ENCODE data around the gene TLR10. TPM values are rescaled to one million over a fixed set of nuclear protein-coding genes. Genes with fewer than 3 reads are reported as not detected.
A peak's percentile ranks its signal among the peaks of the same experiment; 100 is the strongest.

Gene TLR10
- total RNA-seq, 4 donors from 2014 or later, result under 0.01 to 0.22 TPM; not detected in 2

DNA sequence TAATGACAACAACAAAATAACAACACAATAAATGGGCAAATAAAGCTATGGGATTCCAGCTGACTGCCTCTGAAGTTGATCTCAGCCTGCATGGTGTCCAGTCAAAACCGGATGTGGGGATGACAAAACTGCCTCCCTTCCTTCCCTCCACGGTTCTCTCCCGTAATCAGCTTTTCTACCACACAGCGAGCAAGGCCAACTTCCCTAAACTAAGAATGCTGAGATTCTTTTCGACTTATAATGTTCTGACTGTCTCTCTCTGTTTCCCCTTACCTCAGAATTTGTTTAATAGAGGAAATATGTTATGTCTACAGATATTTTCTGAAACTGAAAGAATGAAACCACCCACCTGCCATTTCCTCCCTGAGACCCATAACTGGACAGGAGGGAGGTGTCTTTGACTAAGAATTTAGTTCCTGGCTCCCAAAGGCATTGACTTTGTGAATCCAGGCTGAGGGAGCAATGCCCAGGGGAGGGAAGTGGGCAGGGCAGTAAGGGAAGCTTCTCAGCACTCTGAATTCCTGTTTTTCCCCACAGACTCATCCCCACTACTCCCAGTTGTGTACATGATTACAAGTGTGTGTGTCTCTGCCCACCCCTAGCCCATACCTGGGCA lies 22.8 kb upstream of the TLR10 start:
- H3K36me3 ChIP-seq, result peaks cover 0 to 24% (median 0%) of the 10 kb centered on the region in 3 donors
- peak overlapping the region; percentile 77 to 85 (median 78) for H3K27ac ChIP-seq
- no peak for TF ChIP-seq CTCF (IDR thresholded peaks at IDR 0.05)
- TF ChIP-seq EP300 (IDR thresholded peaks at IDR 0.05), result peak in 1 of 2 donors; percentile 66
- TF ChIP-seq POLR2A (IDR thresholded peaks at IDR 0.05), result no peak
- peak overlapping the region in 3 of 4 donors; percentile 11 to 42 (median 38) for H3K4me3 ChIP-seq
- H3K9me3 ChIP-seq, result peaks cover 0 to 4% (median 0%) of the 10 kb centered on the region in 4 donors
- WGBS, 2 donors, result 27% methylated on average over 5 of the region's 5 CpGs
- H3K4me1 ChIP-seq, result peaks cover 0 to 25% (median 14%) of the 10 kb centered on the region in 4 donors
- no peaks in the 10 kb centered on the region for H3K27me3 ChIP-seq
- DNase-seq (ENCODE audit: low spot score in 2 of 2), result peak in 1 of 2 donors; percentile 33

- no peak for DNase-seq (ENCODE audit: low spot score in 2 of 2)
- Histone ChIP-seq H3K36me3 (peaks cover 0 to 32% (median 0%) of the 10 kb centered on the region in 3 donors), H3K4me3 (peak within 1 kb of the TSS; percentile 11 to 42 (median 32)), H3K27ac (peak within 1 kb of the TSS; percentile 77 to 85 (median 78)), H3K27me3 (no peaks in the 10 kb centered on the region), H3K9me3 (peaks cover 0 to 11% (median 0%) of the 10 kb centered on the region in 4 donors), H3K4me1 (peaks cover 0 to 25% (median 14%) of the 10 kb centered on the region in 4 donors)
- WGBS, 2 donors, result 9 to 13% methylated on average over 7 of the region's 7 CpGs
- TF ChIP-seq CTCF (IDR thresholded peaks at IDR 0.05) (peak; percentile 61 to 76 (median 70)), POLR2A (IDR thresholded peaks at IDR 0.05) (peak in 1 of 2 donors; percentile 30), EP300 (IDR thresholded peaks at IDR 0.05) (peak in 1 of 2 donors; percentile 4)
Measured at GRCh38 chr4:38804654-38805295, 22.0 kb upstream of the TLR10 start, which contains the start of gene TLR1. TLR1 (minus strand) TSS chr4:38804791; CDS start chr4:38798831, 5,960 bp downstream.

GRCh38 chr4:38803833-38804653 lies 21.3 kb upstream of the TLR10 start:
- no peak for DNase-seq (ENCODE audit: low spot score in 2 of 2)
- peak overlapping the region; percentile 77 to 85 (median 78) for H3K27ac ChIP-seq
- peaks cover 0 to 17% (median 0%) of the 10 kb centered on the region in 4 donors for H3K9me3 ChIP-seq
- peak in 1 of 2 donors; percentile 17 for TF ChIP-seq EP300 (IDR thresholded peaks at IDR 0.05)
- TF ChIP-seq POLR2A (IDR thresholded peaks at IDR 0.05), result no peak
- H3K4me3 ChIP-seq, result peak overlapping the region; percentile 11 to 42 (median 32)
- no peaks in the 10 kb centered on the region for H3K27me3 ChIP-seq
- peaks cover 0 to 25% (median 14%) of the 10 kb centered on the region in 4 donors for H3K4me1 ChIP-seq
- H3K36me3 ChIP-seq, result peaks cover 0 to 40% (median 0%) of the 10 kb centered on the region in 3 donors
- 17 to 20% methylated on average over 6 of the region's 6 CpGs for WGBS, 2 donors

- no peak for DNase-seq (ENCODE audit: low spot score in 2 of 2)
- H3K9me3 ChIP-seq, result peaks cover 0 to 30% (median 0%) of the 10 kb centered on the region in 4 donors
- peak overlapping the region in 1 of 4 donors; percentile 42 for H3K4me3 ChIP-seq
- H3K36me3 ChIP-seq, result peaks cover 0 to 52% (median 0%) of the 10 kb centered on the region in 3 donors
- H3K27ac ChIP-seq, result peak overlapping the region in 2 of 4 donors; percentile 79 to 85
- H3K27me3 ChIP-seq, result no peaks in the 10 kb centered on the region
- WGBS, 2 donors, result 81 to 87% methylated on average over 15 of the region's 15 CpGs
- peaks cover 0 to 25% (median 14%) of the 10 kb centered on the region in 4 donors for H3K4me1 ChIP-seq
- no peak for TF ChIP-seq CTCF (IDR thresholded peaks at IDR 0.05)
- TF ChIP-seq POLR2A (IDR thresholded peaks at IDR 0.05), result no peak
- TF ChIP-seq EP300 (IDR thresholded peaks at IDR 0.05), result no peak
Measured at GRCh38 chr4:38802561-38803355, 20.0 kb upstream of the TLR10 start.

Data from tibial nerve (tissue), 4 donors.